Stimulated activated CD8-positive, alpha-beta memory T cell treated with anti-CD3 and anti-CD28 coated beads, Interleukin-7, amount 100 ng/mL, for 4 hours (primary cell): ENCODE results near the gene METTL13.
"Not testable (repeated sequence)": the region's sequence is repeated elsewhere in the genome, so short reads cannot be mapped to it uniquely, and the experiment has no call there.

Experiments
- DNase-seq, 2 donors: peaks; one replicate each; pipeline ENCODE4 v3.0.0-alpha.2; 2020; ENCODE audit warnings: low read depth in 2 of 2

Gene METTL13

GRCh38 chr1:171769171-171769570, 12.3 kb upstream of the METTL13 start:
- DNase-seq: no peak

GRCh38 chr1:171769754-171770153, 11.7 kb upstream of the METTL13 start:
- no peak for DNase-seq

GRCh38 chr1:171772312-171772711, 9.1 kb upstream of the METTL13 start:
- no peak for DNase-seq

GRCh38 chr1:171780583-171781175, 781 bp upstream of the METTL13 start:
- no peak for DNase-seq

GRCh38 chr1:171783816-171784530, 2.5 kb downstream of the METTL13 start:
- DNase-seq: no peak

GRCh38 chr1:171784784-171785183, 3.3 kb downstream of the METTL13 start:
- no peak for DNase-seq

- no peak for DNase-seq
Measured at GRCh38 chr1:171785766-171786165, 4.3 kb downstream of the METTL13 start.

- no peak for DNase-seq
Measured at GRCh38 chr1:171786534-171786933, 5.1 kb downstream of the METTL13 start.

GRCh38 chr1:171787686-171788480, 6.4 kb downstream of the METTL13 start:
- no peak for DNase-seq

GRCh38 chr1:171788696-171789095, 7.2 kb downstream of the METTL13 start:
- DNase-seq: no peak

- no peak for DNase-seq
Measured at GRCh38 chr1:171790318-171790717, 8.9 kb downstream of the METTL13 start.

GRCh38 chr1:171792656-171793369, 11.4 kb downstream of the METTL13 start:
- no peak for DNase-seq

GRCh38 chr1:171793636-171794035, 12.2 kb downstream of the METTL13 start:
- DNase-seq: no peak

GRCh38 chr1:171794085-171794484, 12.6 kb downstream of the METTL13 start:
- DNase-seq: peak; percentile 45 to 50

- DNase-seq: no peak
Measured at GRCh38 chr1:171796592-171796991, 15.1 kb downstream of the METTL13 start.

- no peak for DNase-seq
Measured at GRCh38 chr1:171798311-171798710, 16.9 kb downstream of the METTL13 start.

- DNase-seq: no peak
Measured at GRCh38 chr1:171798765-171799164, 17.3 kb downstream of the METTL13 start.

- DNase-seq: no peak
Measured at GRCh38 chr1:171799166-171799565, 17.7 kb downstream of the METTL13 start.

GRCh38 chr1:171799698-171800097, 18.2 kb downstream of the METTL13 start:
- DNase-seq: not testable (repeated sequence)

GRCh38 chr1:171800342-171800741, 18.9 kb downstream of the METTL13 start:
- no peak for DNase-seq

- no peak for DNase-seq
Measured at GRCh38 chr1:171800851-171801250, 19.4 kb downstream of the METTL13 start.

GRCh38 chr1:171801487-171801891, 20.0 kb downstream of the METTL13 start:
- no peak for DNase-seq
